Trophoblast cell (in vitro differentiated cells and primary cell): ENCODE results near the gene NOTCH4.

ENCODE experiments used
- DNase-seq, 2 donors: peaks; one replicate each; pipeline ENCODE4 v3.0.0-alpha.2; 2016
- H2AFZ ChIP-seq: 2 replicates; pipeline ENCODE4 v1.6.1; 2013; ENCODE audit warnings: low read length, moderate library complexity, mild to moderate bottlenecking; ENCODE audit not compliant: insufficient read depth, poor library complexity
- H2AK5ac ChIP-seq: 2 replicates; pipeline ENCODE4 v1.6.1; 2013; ENCODE audit warnings: mild to moderate bottlenecking, low read length
- H2BK120ac ChIP-seq: 2 replicates; pipeline ENCODE4 v1.6.1; 2013; ENCODE audit warnings: low read length, mild to moderate bottlenecking, moderate library complexity; ENCODE audit not compliant: insufficient read depth, poor library complexity
- H2BK12ac ChIP-seq: 2 replicates; pipeline ENCODE4 v1.6.1; 2013; ENCODE audit warnings: mild to moderate bottlenecking, low read length, moderate library complexity
- H2BK5ac ChIP-seq: 2 replicates; pipeline ENCODE4 v1.6.1; 2013; ENCODE audit warnings: low read length, low read depth, moderate library complexity, mild to moderate bottlenecking; ENCODE audit not compliant: poor library complexity
- H3K14ac ChIP-seq: 2 replicates; pipeline ENCODE4 v1.6.1; 2013; ENCODE audit warnings: mild to moderate bottlenecking, low read length
- H3K18ac ChIP-seq: 2 replicates; pipeline ENCODE4 v1.6.1; 2013; ENCODE audit warnings: mild to moderate bottlenecking, low read length
- H3K23ac ChIP-seq: 2 replicates; pipeline ENCODE4 v1.6.1; 2013; ENCODE audit warnings: low read length
- H3K27ac ChIP-seq: 2 replicates; pipeline ENCODE4 v1.5.1; 2013; ENCODE audit warnings: low read depth, mild to moderate bottlenecking, inconsistent platforms, low read length, moderate library complexity
- H3K27me3 ChIP-seq: 2 replicates; pipeline ENCODE4 v1.6.1; 2013; ENCODE audit warnings: inconsistent platforms, mild to moderate bottlenecking, low read length, moderate library complexity; ENCODE audit not compliant: insufficient read depth
- H3K36me3 ChIP-seq, 2 experiments: 1 replicate in 1 of 2; 2 replicates in 1 of 2; pipeline ENCODE4 v1.6.1; 2013; ENCODE audit warnings: low read length in 2 of 2, mild to moderate bottlenecking in 2 of 2, moderate library complexity in 1 of 2; ENCODE audit not compliant: insufficient read depth in 2 of 2, control insufficient read depth in 1 of 2
- H3K4ac ChIP-seq: 2 replicates; pipeline ENCODE4 v1.6.1; 2013; ENCODE audit warnings: low read depth, mild to moderate bottlenecking, low read length, moderate library complexity
- H3K4me1 ChIP-seq, 2 experiments: 1 replicate in 1 of 2; 2 replicates in 1 of 2; pipeline ENCODE4 v1.6.1; 2013; ENCODE audit warnings: low read length in 2 of 2, mild to moderate bottlenecking in 2 of 2, moderate library complexity in 1 of 2; ENCODE audit not compliant: insufficient read depth in 2 of 2, control insufficient read depth in 1 of 2
- H3K4me2 ChIP-seq: 2 replicates; pipeline ENCODE4 v1.6.1; 2013; ENCODE audit warnings: inconsistent platforms, mild to moderate bottlenecking, low read length, moderate library complexity
- H3K4me3 ChIP-seq: 2 replicates; pipeline ENCODE4 v1.5.1; 2013; ENCODE audit warnings: mild to moderate bottlenecking, low read depth, low read length, inconsistent platforms
- H3K79me1 ChIP-seq: one replicate; pipeline ENCODE4 v1.6.1; 2013; ENCODE audit warnings: low read length
- H3K79me2 ChIP-seq: 2 replicates; pipeline ENCODE4 v1.6.1; 2013; ENCODE audit warnings: low read length, mild to moderate bottlenecking; ENCODE audit not compliant: control insufficient read depth, insufficient read depth, poor library complexity
- H3K9ac ChIP-seq: 2 replicates; pipeline ENCODE4 v1.6.1; 2013; ENCODE audit warnings: mild to moderate bottlenecking, low read length
- H3K9me3 ChIP-seq: 2 replicates; pipeline ENCODE4 v1.6.1; 2013; ENCODE audit warnings: low read depth, mild to moderate bottlenecking, control low read depth, inconsistent platforms, low read length; ENCODE audit not compliant: insufficient read depth
- H4K12ac ChIP-seq: 2 replicates; pipeline ENCODE4 v1.6.1; 2013; ENCODE audit warnings: low read depth, mild to moderate bottlenecking, low read length, moderate library complexity
- H4K8ac ChIP-seq: 2 replicates; pipeline ENCODE4 v1.6.1; 2013; ENCODE audit warnings: low read depth, mild to moderate bottlenecking, low read length, moderate library complexity
- H4K91ac ChIP-seq: one replicate; pipeline ENCODE4 v1.6.1; 2013; ENCODE audit warnings: low read depth, mild to moderate bottlenecking, low read length, moderate library complexity
- WGBS: extraction: QIAGEN DNeasy Blood & Tissue Kit; methylation state at CpG from one replicate; pipeline ENCODE4 v1.1.7; 2013; ENCODE audit warnings: missing lambda C conversion rate; ENCODE audit not compliant: insufficient read length, insufficient coverage; ENCODE audit errors: extremely low coverage; 5-methylcytosine and 5-hydroxymethylcytosine counted together

Gene NOTCH4

DNA sequence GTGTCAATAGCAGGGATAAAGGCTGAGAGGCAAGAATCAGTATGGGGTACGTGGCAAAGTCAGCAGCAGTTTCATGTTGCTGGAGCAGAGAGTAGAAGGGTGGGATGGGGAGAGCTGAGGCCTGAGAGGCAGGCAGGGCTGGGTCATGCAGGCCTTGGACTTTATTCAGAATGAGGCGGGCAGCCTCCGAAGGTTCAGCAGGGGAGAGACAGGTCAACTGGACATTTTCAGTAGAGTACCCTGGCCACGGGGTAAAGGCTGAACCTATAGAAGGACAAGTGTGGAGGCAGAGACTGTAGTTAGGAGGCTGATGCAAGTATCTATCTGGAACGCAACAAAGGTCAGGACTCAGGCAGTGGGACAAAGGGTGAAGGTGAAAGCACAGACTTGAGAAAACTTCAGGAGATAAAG lies 13.7 kb downstream of the NOTCH4 start:
- no peak overlapping the region for H3K27ac ChIP-seq
- no peak overlapping the region for H4K8ac ChIP-seq
- H3K4me1 ChIP-seq = no peaks in the 10 kb centered on the region
- no peak overlapping the region for H2BK120ac ChIP-seq
- no peaks in the 10 kb centered on the region for H3K9me3 ChIP-seq
- no peak overlapping the region for H3K4me3 ChIP-seq
- no peak overlapping the region for H3K4me2 ChIP-seq
- H3K9ac ChIP-seq = no peak overlapping the region
- no peaks in the 10 kb centered on the region for H3K36me3 ChIP-seq
- no CpG with 5 or more reads among the region's 5 CpGs for WGBS
- no peaks in the 10 kb centered on the region for H3K79me2 ChIP-seq
- H3K79me1 ChIP-seq = no peaks in the 10 kb centered on the region
- no peak overlapping the region for H3K23ac ChIP-seq
- no peak overlapping the region for H2AK5ac ChIP-seq
- H3K18ac ChIP-seq = no peak overlapping the region
- no peak overlapping the region for H2BK5ac ChIP-seq
- H4K91ac ChIP-seq = no peak overlapping the region
- no peak overlapping the region for H2BK12ac ChIP-seq
- no peak overlapping the region for H4K12ac ChIP-seq
- no peak overlapping the region for H2AFZ ChIP-seq
- no peak overlapping the region for H3K14ac ChIP-seq
- H3K4ac ChIP-seq = no peak overlapping the region
- DNase-seq = no peak
- no peaks in the 10 kb centered on the region for H3K27me3 ChIP-seq

DNA sequence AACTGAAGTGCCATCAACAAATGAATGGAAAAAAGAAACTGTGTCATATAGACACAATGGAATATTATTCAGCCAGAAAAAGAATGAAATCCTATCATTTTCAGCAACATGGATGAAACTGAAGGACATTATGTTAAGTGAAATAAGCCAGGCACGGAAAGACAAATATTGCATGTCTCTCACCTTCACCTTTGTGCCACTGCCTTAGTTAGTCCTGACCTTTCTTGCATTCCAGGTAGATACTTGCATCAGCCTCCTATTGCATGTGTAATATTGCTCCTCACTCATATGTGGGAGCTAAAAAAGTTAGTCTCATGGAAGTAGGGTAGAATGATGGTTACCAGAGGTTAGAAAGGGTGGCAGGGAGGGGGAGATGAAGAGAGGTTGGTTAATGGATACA lies 14.9 kb downstream of the NOTCH4 start:
- Histone ChIP-seq H3K18ac (no peak overlapping the region), H2BK5ac (no peak overlapping the region), H3K23ac (no peak overlapping the region), H3K4ac (no peak overlapping the region), H3K79me2 (no peaks in the 10 kb centered on the region), H3K14ac (no peak overlapping the region), H4K8ac (no peak overlapping the region), H2AK5ac (no peak overlapping the region), H4K12ac (no peak overlapping the region), H3K79me1 (no peaks in the 10 kb centered on the region), H4K91ac (no peak overlapping the region), H2BK12ac (no peak overlapping the region), H3K27me3 (no peaks in the 10 kb centered on the region), H3K4me3 (no peak overlapping the region), H3K9me3 (no peaks in the 10 kb centered on the region), H3K9ac (no peak overlapping the region), H3K36me3 (no peaks in the 10 kb centered on the region), H2AFZ (no peak overlapping the region), H3K27ac (no peak overlapping the region), H2BK120ac (no peak overlapping the region), H3K4me2 (no peak overlapping the region), H3K4me1 (no peaks in the 10 kb centered on the region)
- DNase-seq = no peak
- WGBS = no CpG with 5 or more reads among the region's 1 CpG

DNA sequence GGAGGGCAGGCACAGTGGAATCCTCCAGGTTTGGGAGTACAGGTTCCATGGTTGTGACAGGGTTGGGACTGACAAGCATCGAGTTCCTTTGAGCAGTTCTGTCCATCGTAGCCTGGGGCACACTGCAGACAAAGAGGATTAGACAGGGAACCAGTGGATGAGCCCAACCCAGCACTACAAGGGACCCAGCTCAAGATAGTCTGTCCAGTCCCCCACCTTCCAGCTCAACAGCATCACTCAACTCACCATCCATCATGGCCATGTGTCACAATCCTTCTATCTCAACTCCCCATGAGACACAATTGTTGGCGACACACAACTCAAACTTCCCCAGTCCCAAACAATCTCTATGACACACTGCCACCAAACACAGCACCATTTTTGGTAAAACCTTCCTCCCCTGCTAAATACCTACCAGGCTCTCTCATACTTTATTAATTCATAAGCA lies 19.6 kb downstream of the NOTCH4 start:
- H3K4me2 ChIP-seq = no peak overlapping the region
- H3K9me3 ChIP-seq = no peaks in the 10 kb centered on the region
- WGBS = no CpG with 5 or more reads among the region's 3 CpGs
- no peak overlapping the region for H4K12ac ChIP-seq
- no peak overlapping the region for H2BK5ac ChIP-seq
- no peak for DNase-seq
- H3K4ac ChIP-seq = no peak overlapping the region
- no peak overlapping the region for H3K4me3 ChIP-seq
- H3K18ac ChIP-seq = no peak overlapping the region
- no peak overlapping the region for H3K27ac ChIP-seq
- no peaks in the 10 kb centered on the region for H3K27me3 ChIP-seq
- no peak overlapping the region for H3K9ac ChIP-seq
- H3K14ac ChIP-seq = no peak overlapping the region
- H3K79me2 ChIP-seq = no peaks in the 10 kb centered on the region
- no peak overlapping the region for H4K91ac ChIP-seq
- no peak overlapping the region for H2AFZ ChIP-seq
- no peak overlapping the region for H2BK120ac ChIP-seq
- H4K8ac ChIP-seq = no peak overlapping the region
- H2AK5ac ChIP-seq = no peak overlapping the region
- no peaks in the 10 kb centered on the region for H3K79me1 ChIP-seq
- no peaks in the 10 kb centered on the region for H3K36me3 ChIP-seq
- no peak overlapping the region for H3K23ac ChIP-seq
- H2BK12ac ChIP-seq = no peak overlapping the region
- no peaks in the 10 kb centered on the region for H3K4me1 ChIP-seq

DNA sequence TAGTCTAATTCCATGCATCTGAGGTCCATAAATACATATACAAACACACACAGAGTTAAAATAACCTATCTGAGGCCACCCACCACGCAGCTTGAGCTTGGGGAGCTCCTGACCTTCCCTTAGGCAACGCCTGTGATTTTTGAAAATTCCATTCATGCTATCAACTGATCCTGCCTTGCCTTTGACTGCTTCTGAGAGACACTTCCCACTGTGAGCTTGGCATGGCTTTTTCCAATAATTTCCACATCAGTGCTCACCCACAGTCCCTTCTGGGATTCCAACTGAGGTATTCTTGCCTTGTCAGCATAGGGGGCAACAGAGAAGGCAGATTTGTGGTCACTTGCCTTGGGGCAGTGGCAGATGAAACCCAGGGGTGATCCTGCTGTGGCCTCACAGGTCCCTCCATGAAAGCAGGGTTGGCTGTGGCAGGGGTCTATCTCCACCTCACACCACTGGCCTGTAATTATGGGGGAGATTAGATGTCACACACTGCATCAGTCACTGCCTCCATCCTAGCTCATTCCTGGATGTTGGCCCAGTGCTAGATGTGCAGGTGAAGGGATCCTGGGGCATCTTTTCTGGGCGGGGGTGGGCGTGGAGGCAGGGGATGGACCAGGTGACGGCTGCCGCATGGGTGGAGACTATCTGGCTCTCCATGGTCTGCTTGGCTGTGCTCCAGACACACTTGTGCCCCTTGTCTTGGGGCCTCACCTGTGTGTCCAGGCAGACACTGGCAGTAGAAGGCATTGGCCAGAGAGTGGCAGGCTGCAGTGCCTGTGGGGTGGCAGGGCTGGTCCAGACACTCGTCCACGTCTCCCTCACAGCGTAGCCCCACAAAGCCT lies 20.2 kb downstream of the NOTCH4 start:
- Histone ChIP-seq H4K91ac (no peak overlapping the region), H2BK12ac (no peak overlapping the region), H3K36me3 (no peaks in the 10 kb centered on the region), H3K27ac (no peak overlapping the region), H3K9ac (no peak overlapping the region), H2BK120ac (no peak overlapping the region), H4K8ac (no peak overlapping the region), H3K23ac (no peak overlapping the region), H3K4me3 (no peak overlapping the region), H4K12ac (no peak overlapping the region), H3K4ac (no peak overlapping the region), H3K79me2 (no peaks in the 10 kb centered on the region), H3K79me1 (no peaks in the 10 kb centered on the region), H3K14ac (no peak overlapping the region), H3K27me3 (no peaks in the 10 kb centered on the region), H2AK5ac (no peak overlapping the region), H3K18ac (no peak overlapping the region), H3K4me2 (no peak overlapping the region), H3K4me1 (no peaks in the 10 kb centered on the region), H2AFZ (no peak overlapping the region), H2BK5ac (no peak overlapping the region), H3K9me3 (no peaks in the 10 kb centered on the region)
- WGBS = no CpG with 5 or more reads among the region's 9 CpGs
- DNase-seq = no peak
